Skeletal muscle satellite cell (primary cell): ENCODE data around the gene COPG2.
"Not testable (repeated sequence)": the region's sequence is repeated elsewhere in the genome, so short reads cannot be mapped to it uniquely, and the experiment has no call there.

Experiments
- H3K27me3 ChIP-seq: 2 replicates; pipeline ENCODE4 v1.7.0; 2013; ENCODE audit warnings: low read length; ENCODE audit not compliant: control insufficient read depth, insufficient read depth
- H3K36me3 ChIP-seq: 2 replicates; pipeline ENCODE4 v1.7.0; 2013; ENCODE audit warnings: mild to moderate bottlenecking, control low read depth, low read length; ENCODE audit not compliant: insufficient read depth
- H3K4me1 ChIP-seq: 2 replicates; pipeline ENCODE4 v1.7.0; 2013; ENCODE audit warnings: low read length; ENCODE audit not compliant: control insufficient read depth, insufficient read depth
- H3K4me2 ChIP-seq: 2 replicates; pipeline ENCODE4 v1.7.0; 2013; ENCODE audit warnings: mild to moderate bottlenecking, low read length
- H3K4me3 ChIP-seq: 2 replicates; pipeline ENCODE4 v1.7.0; 2013; ENCODE audit warnings: low read length
- H3K9ac ChIP-seq: 2 replicates; pipeline ENCODE4 v1.7.0; 2013; ENCODE audit warnings: mild to moderate bottlenecking, low read depth, low read length, moderate library complexity
- H3K9me3 ChIP-seq: replicated peaks from 2 replicates; pipeline ENCODE4 v1.7.0; 2013; ENCODE audit warnings: mild to moderate bottlenecking, control low read depth, low read length

The COPG2 gene

DNA sequence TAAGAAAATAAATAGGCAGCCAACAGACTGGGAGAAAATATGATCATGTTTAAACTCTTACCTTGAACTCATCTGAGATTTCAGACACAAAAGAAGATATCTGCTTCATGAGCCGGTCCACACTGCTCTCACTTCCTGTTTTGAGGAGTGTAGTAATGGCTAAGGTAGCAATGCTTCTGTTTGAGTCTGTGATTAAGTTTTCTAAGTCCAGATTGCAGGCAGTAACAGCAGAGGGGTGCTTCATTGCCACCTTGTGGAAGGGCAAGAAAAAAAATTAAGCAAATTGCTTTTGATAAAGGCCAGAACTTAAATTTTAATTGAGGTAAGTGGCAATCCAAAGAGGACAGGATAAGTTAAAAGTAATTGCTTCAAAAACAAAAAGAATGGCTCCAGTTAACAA is 107.6 kb downstream of the COPG2 start:
- no peaks in the 10 kb centered on the region for H3K9me3 ChIP-seq
- no peaks in the 10 kb centered on the region for H3K4me1 ChIP-seq
- H3K36me3 ChIP-seq, result no peaks in the 10 kb centered on the region
- no peak overlapping the region for H3K9ac ChIP-seq
- H3K4me2 ChIP-seq, result no peak overlapping the region
- H3K4me3 ChIP-seq, result no peak overlapping the region
- H3K27me3 ChIP-seq, result no peaks in the 10 kb centered on the region

DNA sequence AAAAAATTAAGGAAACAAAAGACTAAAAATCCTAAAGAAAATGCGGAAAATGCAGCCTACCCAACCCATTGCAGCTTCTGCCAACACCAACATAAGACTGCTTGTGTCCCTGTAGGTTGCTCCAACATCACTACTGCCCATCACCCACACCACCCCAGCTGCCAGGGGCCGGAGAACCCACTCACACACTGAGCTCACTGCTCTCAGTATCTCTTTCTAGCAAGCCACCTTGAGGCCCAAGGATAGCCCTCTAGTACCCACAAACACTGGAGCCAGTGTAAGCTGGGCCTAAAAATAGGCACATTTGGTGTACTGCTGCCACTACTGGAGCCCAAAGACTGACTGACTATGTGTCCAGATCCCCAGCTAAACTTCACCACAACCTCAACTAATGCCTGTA is 109.4 kb downstream of the COPG2 start:
- H3K4me2 ChIP-seq, result no peak overlapping the region
- no peak overlapping the region for H3K9ac ChIP-seq
- no peaks in the 10 kb centered on the region for H3K36me3 ChIP-seq
- no peaks in the 10 kb centered on the region for H3K9me3 ChIP-seq
- H3K4me1 ChIP-seq, result no peaks in the 10 kb centered on the region
- H3K4me3 ChIP-seq, result no peak overlapping the region
- no peaks in the 10 kb centered on the region for H3K27me3 ChIP-seq

DNA sequence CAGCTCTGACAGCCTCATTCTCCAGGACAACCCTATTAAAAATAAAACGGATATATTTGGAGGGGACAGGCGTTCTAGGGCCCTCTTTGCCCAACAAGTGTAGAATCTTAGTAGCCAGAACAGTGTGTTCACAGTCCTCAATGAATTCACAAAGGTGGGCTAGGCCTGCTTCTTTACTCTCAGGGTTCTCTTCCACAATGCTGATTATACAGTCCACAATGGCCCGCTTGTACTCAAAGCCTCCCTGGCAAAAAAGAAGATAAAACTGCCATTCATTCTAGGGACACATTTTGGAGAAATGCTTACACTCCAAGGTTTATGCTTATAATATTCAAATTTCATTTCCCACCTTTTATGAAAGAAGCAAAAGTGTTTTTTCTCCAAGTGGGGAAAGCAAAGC is 114.1 kb downstream of the COPG2 start:
- no peak overlapping the region for H3K4me3 ChIP-seq
- no peaks in the 10 kb centered on the region for H3K4me1 ChIP-seq
- H3K9me3 ChIP-seq, result no peaks in the 10 kb centered on the region
- H3K27me3 ChIP-seq, result no peaks in the 10 kb centered on the region
- no peak overlapping the region for H3K9ac ChIP-seq
- H3K4me2 ChIP-seq, result no peak overlapping the region
- no peaks in the 10 kb centered on the region for H3K36me3 ChIP-seq

DNA sequence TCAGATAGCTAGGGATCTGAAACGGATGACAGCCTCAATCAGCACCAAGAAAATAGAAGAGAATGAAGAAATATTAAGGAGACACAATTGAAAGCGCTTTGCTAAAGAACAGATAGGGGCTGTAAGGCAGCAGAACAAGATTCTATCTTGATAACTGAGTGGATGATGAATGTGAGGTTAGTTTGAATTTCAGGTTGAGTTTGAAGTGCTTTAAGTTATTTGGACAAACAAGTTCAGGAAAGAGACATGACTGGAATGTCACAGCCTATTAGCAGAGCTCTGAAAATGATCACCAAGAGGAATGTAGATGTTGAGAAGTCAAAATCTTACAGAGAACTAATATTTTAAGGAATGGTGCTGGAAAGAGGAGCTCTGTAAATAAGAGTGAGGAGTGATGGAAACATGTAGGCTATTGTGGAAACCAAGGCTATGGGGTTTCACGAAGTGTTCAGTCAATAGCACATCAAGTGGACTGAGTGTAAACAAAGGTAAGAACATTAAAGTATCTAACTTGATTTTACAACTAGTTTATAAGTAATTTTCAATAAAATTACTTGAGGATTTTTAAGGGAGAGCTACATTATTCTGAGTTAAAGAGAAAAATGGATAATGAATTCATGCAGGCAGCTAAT is 115.0 kb downstream of the COPG2 start:
- no peak overlapping the region for H3K4me3 ChIP-seq
- H3K4me1 ChIP-seq, result no peaks in the 10 kb centered on the region
- no peaks in the 10 kb centered on the region for H3K9me3 ChIP-seq
- no peak overlapping the region for H3K9ac ChIP-seq
- no peak overlapping the region for H3K4me2 ChIP-seq
- H3K27me3 ChIP-seq, result no peaks in the 10 kb centered on the region
- no peaks in the 10 kb centered on the region for H3K36me3 ChIP-seq

DNA sequence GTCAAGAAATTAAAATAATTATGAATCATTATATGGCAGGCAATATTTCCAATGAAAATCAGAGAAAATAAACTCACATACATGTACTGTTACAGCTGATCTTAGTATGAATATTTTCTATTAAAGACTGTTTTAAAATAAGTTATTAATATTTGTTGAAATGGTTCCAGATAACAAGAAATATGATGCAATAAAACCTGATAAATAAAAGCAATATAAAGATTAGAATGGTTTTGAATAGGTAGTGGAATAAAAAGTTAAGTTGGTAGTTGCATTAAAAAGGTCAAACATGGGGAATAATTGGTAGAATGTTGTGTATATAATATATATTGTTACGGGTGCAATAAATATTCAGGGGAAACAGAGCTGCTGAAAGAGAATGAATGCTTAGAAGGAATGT is 124.2 kb downstream of the COPG2 start:
- Histone ChIP-seq H3K9ac (no peak overlapping the region), H3K27me3 (no peaks in the 10 kb centered on the region), H3K4me2 (no peak overlapping the region), H3K4me1 (no peaks in the 10 kb centered on the region), H3K9me3 (no peaks in the 10 kb centered on the region), H3K36me3 (peaks cover 9% of the 10 kb centered on the region), H3K4me3 (no peak overlapping the region)

GRCh38 chr7:130543487-130544010 is 125.0 kb downstream of the COPG2 start:
- Histone ChIP-seq H3K4me2 (no peak overlapping the region), H3K27me3 (no peaks in the 10 kb centered on the region), H3K9me3 (no peaks in the 10 kb centered on the region), H3K9ac (no peak overlapping the region), H3K4me1 (no peaks in the 10 kb centered on the region), H3K4me3 (no peak overlapping the region), H3K36me3 (peaks cover 9% of the 10 kb centered on the region)

- H3K4me2 ChIP-seq, H3K27me3 ChIP-seq, H3K36me3 ChIP-seq, H3K9me3 ChIP-seq, H3K4me3 ChIP-seq, H3K9ac ChIP-seq, H3K4me1 ChIP-seq: not testable (repeated sequence)
Measured at GRCh38 chr7:130542297-130542696, 126.3 kb downstream of the COPG2 start.

DNA sequence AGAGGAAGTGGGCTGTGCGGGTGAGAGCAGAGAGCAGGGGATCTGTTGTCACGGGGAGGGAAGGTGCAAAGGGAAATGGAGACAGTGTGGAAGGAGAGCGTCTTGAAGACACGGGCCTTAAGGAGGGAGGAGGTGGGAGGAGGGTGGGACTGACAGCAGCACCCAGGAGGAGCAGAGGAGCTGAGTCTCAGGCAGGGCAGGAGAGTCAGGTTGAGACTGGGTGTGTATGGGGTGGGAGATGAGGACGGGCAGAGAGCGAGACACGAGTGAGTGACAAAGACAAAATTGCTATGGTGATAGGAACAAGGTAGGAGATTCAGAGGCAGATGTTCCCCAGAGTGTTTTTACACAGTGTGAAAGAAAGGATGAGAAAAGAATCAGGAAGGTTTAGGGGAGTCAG is 127.3 kb downstream of the COPG2 start:
- not testable (repeated sequence) for H3K4me3 ChIP-seq, H3K9me3 ChIP-seq, H3K4me2 ChIP-seq

GRCh38 chr7:130537894-130538293 is 130.7 kb downstream of the COPG2 start:
- not testable (repeated sequence) for H3K9me3 ChIP-seq, H3K9ac ChIP-seq, H3K36me3 ChIP-seq, H3K4me1 ChIP-seq, H3K4me3 ChIP-seq, H3K4me2 ChIP-seq, H3K27me3 ChIP-seq

More for the DNA sequence above, 127.3 kb downstream of the COPG2 start:
- not testable (repeated sequence) for H3K36me3 ChIP-seq, H3K4me1 ChIP-seq, H3K9ac ChIP-seq, H3K27me3 ChIP-seq

- H3K36me3 ChIP-seq, result peaks cover 2% of the 10 kb centered on the region
- no peak overlapping the region for H3K9ac ChIP-seq
- no peak overlapping the region for H3K4me2 ChIP-seq
Measured at GRCh38 chr7:130529417-130529816, 139.1 kb downstream of the COPG2 start.

GRCh38 chr7:130527752-130528355 is 140.7 kb downstream of the COPG2 start:
- H3K4me1 ChIP-seq, H3K4me2 ChIP-seq, H3K4me3 ChIP-seq, H3K9ac ChIP-seq, H3K27me3 ChIP-seq, H3K9me3 ChIP-seq, H3K36me3 ChIP-seq: not testable (repeated sequence)

More at GRCh38 chr7:130529417-130529816, 139.1 kb downstream of the COPG2 start:
- Histone ChIP-seq H3K9me3 (no peaks in the 10 kb centered on the region), H3K4me3 (no peak overlapping the region), H3K4me1 (no peaks in the 10 kb centered on the region), H3K27me3 (no peaks in the 10 kb centered on the region)

GRCh38 chr7:130524628-130525027 is 143.9 kb downstream of the COPG2 start:
- no peaks in the 10 kb centered on the region for H3K9me3 ChIP-seq
- H3K4me2 ChIP-seq, result no peak overlapping the region
- H3K27me3 ChIP-seq, result no peaks in the 10 kb centered on the region
- H3K4me3 ChIP-seq, result no peak overlapping the region
- no peaks in the 10 kb centered on the region for H3K36me3 ChIP-seq
- H3K9ac ChIP-seq, result no peak overlapping the region
- H3K4me1 ChIP-seq, result no peaks in the 10 kb centered on the region
